ENCODE measurements around the gene RALGAPB.
"Not testable (repeated sequence)": the region's sequence is repeated elsewhere in the genome, so short reads cannot be mapped to it uniquely, and the experiment has no call there.

The RALGAPB gene

GRCh38 chr20:38497246-38497935 is 24.7 kb downstream of the RALGAPB start:
- no peaks in the 10 kb centered on the region for H3K4me1 Mint-ChIP-seq (ENCODE audit: low read depth)
- H3K27me3 Mint-ChIP-seq: no peaks in the 10 kb centered on the region
- H3K36me3 Mint-ChIP-seq (ENCODE audit: low read depth): peaks cover 93% of the 10 kb centered on the region
- no peak for DNase-seq
- no peak overlapping the region for H3K27ac Mint-ChIP-seq
- H3K9me3 Mint-ChIP-seq: no peaks in the 10 kb centered on the region
- H3K4me3 Mint-ChIP-seq: no peak overlapping the region

DNA sequence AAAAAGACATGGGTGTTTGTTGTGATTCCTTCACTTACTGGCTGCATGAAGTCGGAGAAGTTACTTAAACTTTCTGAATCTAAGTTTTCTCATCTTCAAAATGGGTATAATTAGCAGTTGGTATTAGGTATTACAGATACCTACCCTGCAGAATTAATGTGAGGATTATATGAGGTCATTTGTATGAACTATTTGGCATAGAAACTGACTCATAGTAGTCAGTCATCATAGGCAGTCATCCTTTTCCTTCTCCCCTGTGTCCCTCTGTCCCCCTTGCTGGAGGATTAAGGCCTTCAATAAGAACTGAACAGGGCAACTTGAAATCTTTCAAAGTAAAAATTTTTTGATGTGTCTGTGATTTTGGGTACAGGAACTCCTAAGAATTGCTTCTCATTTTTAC is 26.3 kb downstream of the RALGAPB start:
- no peaks in the 10 kb centered on the region for H3K4me1 Mint-ChIP-seq (ENCODE audit: low read depth)
- H3K4me3 Mint-ChIP-seq: no peak overlapping the region
- no peak for DNase-seq
- H3K36me3 Mint-ChIP-seq (ENCODE audit: low read depth): peaks cover 93% of the 10 kb centered on the region
- H3K27me3 Mint-ChIP-seq: no peaks in the 10 kb centered on the region
- no peak overlapping the region for H3K27ac Mint-ChIP-seq
- H3K9me3 Mint-ChIP-seq: no peaks in the 10 kb centered on the region

- peaks cover 93% of the 10 kb centered on the region for H3K36me3 Mint-ChIP-seq (ENCODE audit: low read depth)
- no peaks in the 10 kb centered on the region for H3K4me1 Mint-ChIP-seq (ENCODE audit: low read depth)
Measured at GRCh38 chr20:38499366-38499765, 26.7 kb downstream of the RALGAPB start.

DNA sequence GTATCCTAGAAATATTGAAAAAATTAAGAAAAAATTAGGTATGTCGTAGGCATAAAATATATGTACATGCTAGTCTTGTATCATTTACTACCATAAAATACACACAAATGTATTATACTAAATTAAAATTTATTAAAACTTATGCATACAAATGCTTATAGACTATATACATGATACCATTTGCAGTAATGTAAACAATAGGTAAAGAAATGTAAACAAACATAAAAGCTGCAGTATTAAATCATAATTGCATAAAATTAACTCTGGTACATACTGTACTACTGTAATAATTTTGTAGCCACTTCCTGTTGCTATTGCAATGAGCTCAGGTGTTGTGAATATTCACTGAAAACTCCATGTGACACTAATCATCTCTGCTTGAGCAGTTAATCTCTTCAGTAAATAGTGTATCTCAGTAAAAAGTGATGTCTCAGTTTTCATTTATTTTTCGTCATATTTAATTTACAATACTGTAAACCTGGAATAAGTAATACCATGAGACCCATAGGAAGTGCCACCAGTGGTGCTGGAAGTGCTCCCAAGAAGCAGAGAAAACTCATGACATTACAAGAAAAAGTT is 29.3 kb downstream of the RALGAPB start:
- H3K4me1 Mint-ChIP-seq (ENCODE audit: low read depth): no peaks in the 10 kb centered on the region
- DNase-seq: no peak
- H3K27ac Mint-ChIP-seq: no peak overlapping the region
- no peak overlapping the region for H3K4me3 Mint-ChIP-seq
- peaks cover 7% of the 10 kb centered on the region for H3K9me3 Mint-ChIP-seq
- no peaks in the 10 kb centered on the region for H3K27me3 Mint-ChIP-seq
- peaks cover 83% of the 10 kb centered on the region for H3K36me3 Mint-ChIP-seq (ENCODE audit: low read depth)

More at GRCh38 chr20:38499366-38499765, 26.7 kb downstream of the RALGAPB start:
- peaks cover 2% of the 10 kb centered on the region for H3K9me3 Mint-ChIP-seq
- no peak overlapping the region for H3K4me3 Mint-ChIP-seq
- DNase-seq: no peak
- no peaks in the 10 kb centered on the region for H3K27me3 Mint-ChIP-seq
- H3K27ac Mint-ChIP-seq: no peak overlapping the region

GRCh38 chr20:38504368-38505090 is 31.9 kb downstream of the RALGAPB start:
- H3K36me3 Mint-ChIP-seq (ENCODE audit: low read depth): peaks cover 72% of the 10 kb centered on the region
- DNase-seq: no peak
- H3K4me3 Mint-ChIP-seq: no peak overlapping the region
- H3K27ac Mint-ChIP-seq: no peak overlapping the region
- H3K9me3 Mint-ChIP-seq: peaks cover 7% of the 10 kb centered on the region
- no peaks in the 10 kb centered on the region for H3K27me3 Mint-ChIP-seq
- no peaks in the 10 kb centered on the region for H3K4me1 Mint-ChIP-seq (ENCODE audit: low read depth)

DNA sequence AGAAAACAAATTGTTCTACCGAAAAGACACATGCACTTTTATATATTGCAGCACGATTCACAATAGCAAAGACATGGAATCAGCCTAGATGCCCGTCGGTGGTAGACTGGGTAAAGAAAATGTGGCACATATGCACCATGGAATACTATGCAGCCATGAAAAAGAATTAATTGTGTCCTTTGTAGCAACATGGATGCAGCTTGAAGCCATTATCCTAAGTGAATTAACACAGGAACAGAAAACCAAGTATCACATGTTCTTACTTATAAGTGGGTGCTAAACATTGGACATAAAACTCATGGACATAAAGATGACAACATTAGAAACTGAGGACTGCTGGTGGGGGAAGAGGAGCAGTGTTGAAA is 32.4 kb downstream of the RALGAPB start:
- Mint-ChIP-seq H3K27ac (no peak overlapping the region), H3K9me3 (peaks cover 7% of the 10 kb centered on the region), H3K4me3 (no peak overlapping the region), H3K36me3 (ENCODE audit: low read depth) (peaks cover 73% of the 10 kb centered on the region), H3K4me1 (ENCODE audit: low read depth) (no peaks in the 10 kb centered on the region), H3K27me3 (no peaks in the 10 kb centered on the region)
- no peak for DNase-seq

- DNase-seq; H3K4me3 Mint-ChIP-seq; H3K27ac Mint-ChIP-seq; H3K9me3 Mint-ChIP-seq; H3K27me3 Mint-ChIP-seq; H3K4me1 Mint-ChIP-seq (ENCODE audit: low read depth): not testable (repeated sequence)
- peaks cover 62% of the 10 kb centered on the region for H3K36me3 Mint-ChIP-seq (ENCODE audit: low read depth)
Measured at GRCh38 chr20:38511726-38512125, 39.1 kb downstream of the RALGAPB start.

DNA sequence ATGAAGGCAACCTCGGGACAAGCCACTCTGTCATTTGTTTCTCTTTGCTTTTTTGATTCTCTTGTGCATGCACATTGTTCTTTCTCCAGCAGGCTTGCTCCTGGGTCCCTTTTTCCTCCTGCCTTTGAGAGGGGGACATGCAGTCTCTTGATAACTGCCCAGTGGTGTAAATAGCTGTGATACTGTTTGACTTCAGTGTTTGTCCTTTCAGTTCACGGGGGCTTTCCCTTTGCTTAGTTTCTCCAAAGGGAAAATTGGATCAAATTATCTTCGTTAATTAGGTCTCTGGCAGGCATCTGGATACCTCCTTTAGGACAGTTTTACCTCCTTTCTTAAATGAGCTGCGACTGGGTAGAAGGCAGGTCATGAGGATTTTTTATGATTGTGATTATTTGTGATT is 41.5 kb downstream of the RALGAPB start:
- H3K27me3 Mint-ChIP-seq: no peaks in the 10 kb centered on the region
- H3K9me3 Mint-ChIP-seq: no peaks in the 10 kb centered on the region
- H3K4me3 Mint-ChIP-seq: no peak overlapping the region
- no peak overlapping the region for H3K27ac Mint-ChIP-seq
- H3K4me1 Mint-ChIP-seq (ENCODE audit: low read depth): no peaks in the 10 kb centered on the region
- DNase-seq: no peak
- H3K36me3 Mint-ChIP-seq (ENCODE audit: low read depth): peaks cover 74% of the 10 kb centered on the region

DNA sequence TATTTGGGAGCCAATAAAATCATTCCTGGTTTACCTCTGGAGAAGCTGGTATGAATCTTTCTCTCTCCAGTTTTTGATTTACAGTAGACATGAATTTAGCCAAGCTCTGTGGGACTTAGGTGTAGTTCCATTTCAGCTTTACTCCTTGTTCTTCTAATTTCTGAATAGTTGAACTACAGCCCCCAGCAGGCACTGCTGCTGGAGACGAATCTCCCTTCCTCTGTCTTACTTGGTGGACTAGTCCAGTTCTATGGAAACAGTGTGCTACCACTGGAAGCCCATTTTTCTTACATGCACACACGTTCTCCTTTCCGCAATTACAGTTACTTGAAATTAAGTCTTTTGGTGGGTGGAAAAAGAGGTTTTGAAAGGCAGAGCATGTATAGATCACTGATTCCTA is 42.3 kb downstream of the RALGAPB start:
- peaks cover 73% of the 10 kb centered on the region for H3K36me3 Mint-ChIP-seq (ENCODE audit: low read depth)
- peak overlapping the region; percentile 1 for H3K27ac Mint-ChIP-seq
- no peak for DNase-seq

DNA sequence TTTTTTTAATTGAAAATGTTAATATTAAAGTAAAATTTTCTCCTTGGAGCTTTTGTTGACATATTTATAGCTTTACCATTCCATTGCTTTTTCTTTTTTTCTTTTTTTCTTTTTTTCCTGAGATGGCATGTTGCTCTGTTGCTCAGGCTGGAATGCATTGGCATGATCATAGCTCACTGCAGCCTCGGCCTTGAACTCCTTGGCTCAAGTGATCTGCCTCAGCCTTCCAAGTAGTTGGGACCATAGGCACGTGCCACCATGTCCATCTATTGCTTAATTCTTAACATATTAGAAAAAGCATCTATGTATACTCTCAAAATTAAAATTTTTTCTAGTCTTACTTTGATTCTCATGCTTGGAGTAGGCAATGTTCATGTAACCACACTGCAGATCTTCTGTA is 43.0 kb downstream of the RALGAPB start:
- H3K27ac Mint-ChIP-seq: no peak overlapping the region
- no peak overlapping the region for H3K4me3 Mint-ChIP-seq

More for the DNA sequence above, 42.3 kb downstream of the RALGAPB start:
- H3K9me3 Mint-ChIP-seq: no peaks in the 10 kb centered on the region
- no peaks in the 10 kb centered on the region for H3K4me1 Mint-ChIP-seq (ENCODE audit: low read depth)
- no peak overlapping the region for H3K4me3 Mint-ChIP-seq
- no peaks in the 10 kb centered on the region for H3K27me3 Mint-ChIP-seq

GRCh38 chr20:38519426-38519825 is 46.8 kb downstream of the RALGAPB start:
- H3K36me3 Mint-ChIP-seq (ENCODE audit: low read depth): peaks cover 80% of the 10 kb centered on the region
- H3K27ac Mint-ChIP-seq: no peak overlapping the region
- no peaks in the 10 kb centered on the region for H3K27me3 Mint-ChIP-seq
- peaks cover 1% of the 10 kb centered on the region for H3K4me1 Mint-ChIP-seq (ENCODE audit: low read depth)
- DNase-seq: no peak
- no peaks in the 10 kb centered on the region for H3K9me3 Mint-ChIP-seq
- H3K4me3 Mint-ChIP-seq: no peak overlapping the region

More for the DNA sequence above, 43.0 kb downstream of the RALGAPB start:
- no peak for DNase-seq
- Mint-ChIP-seq H3K4me1 (ENCODE audit: low read depth) (no peaks in the 10 kb centered on the region), H3K36me3 (ENCODE audit: low read depth) (peaks cover 71% of the 10 kb centered on the region), H3K27me3 (no peaks in the 10 kb centered on the region), H3K9me3 (no peaks in the 10 kb centered on the region)

DNA sequence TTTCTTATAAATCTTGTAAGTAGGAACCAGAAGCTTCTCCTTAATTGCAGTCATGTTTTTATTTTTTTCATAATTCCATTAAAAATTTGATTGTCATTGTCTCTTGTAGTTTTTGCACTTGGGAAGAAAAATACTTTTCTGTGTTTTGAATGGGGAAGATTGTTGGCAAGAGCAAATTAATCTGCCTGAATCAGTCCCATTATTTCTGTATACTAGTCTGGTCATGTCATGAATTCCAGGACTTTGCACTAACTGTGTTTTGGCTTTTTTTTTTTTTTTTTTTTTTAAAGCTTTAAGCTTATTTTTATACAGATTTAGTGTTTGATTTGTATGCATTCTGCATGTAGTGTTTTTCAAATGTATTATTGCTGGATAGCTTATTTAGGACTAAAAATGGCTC is 47.6 kb downstream of the RALGAPB start:
- H3K27ac Mint-ChIP-seq: no peak overlapping the region
- peaks cover 1% of the 10 kb centered on the region for H3K4me1 Mint-ChIP-seq (ENCODE audit: low read depth)
- DNase-seq: no peak
- H3K9me3 Mint-ChIP-seq: no peaks in the 10 kb centered on the region
- peaks cover 80% of the 10 kb centered on the region for H3K36me3 Mint-ChIP-seq (ENCODE audit: low read depth)
- H3K27me3 Mint-ChIP-seq: no peaks in the 10 kb centered on the region
- H3K4me3 Mint-ChIP-seq: no peak overlapping the region

DNA sequence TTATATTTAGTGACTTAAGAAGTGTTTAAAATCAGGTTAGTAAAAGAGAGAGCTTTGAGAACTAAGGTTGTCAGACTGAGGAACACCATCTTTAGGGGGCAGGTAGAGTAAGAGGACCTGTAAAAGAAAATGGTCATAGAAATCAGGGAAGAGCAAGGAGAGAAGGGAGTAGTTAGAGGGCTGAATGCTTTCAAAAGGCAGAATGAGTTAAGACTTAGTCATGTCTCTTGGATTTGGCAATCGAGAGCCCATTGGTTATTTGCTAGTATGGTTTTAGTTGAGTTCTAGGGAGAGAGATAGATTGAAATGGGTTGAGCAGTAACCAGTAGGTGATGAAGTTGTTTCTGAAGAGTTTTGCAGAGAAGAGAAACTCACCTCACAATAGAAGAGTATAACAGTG is 51.1 kb downstream of the RALGAPB start:
- DNase-seq: no peak
- Mint-ChIP-seq H3K27ac (peak overlapping the region; percentile 1), H3K36me3 (ENCODE audit: low read depth) (peaks cover 79% of the 10 kb centered on the region), H3K27me3 (no peaks in the 10 kb centered on the region), H3K4me3 (no peak overlapping the region), H3K4me1 (ENCODE audit: low read depth) (peaks cover 1% of the 10 kb centered on the region), H3K9me3 (no peaks in the 10 kb centered on the region)

- H3K4me3 Mint-ChIP-seq: no peak overlapping the region
- H3K4me1 Mint-ChIP-seq (ENCODE audit: low read depth): peaks cover 1% of the 10 kb centered on the region
- H3K27me3 Mint-ChIP-seq: no peaks in the 10 kb centered on the region
- DNase-seq: no peak
- no peaks in the 10 kb centered on the region for H3K9me3 Mint-ChIP-seq
- H3K27ac Mint-ChIP-seq: no peak overlapping the region
- peaks cover 79% of the 10 kb centered on the region for H3K36me3 Mint-ChIP-seq (ENCODE audit: low read depth)
Measured at GRCh38 chr20:38528167-38528566, 55.5 kb downstream of the RALGAPB start.

- no peaks in the 10 kb centered on the region for H3K9me3 Mint-ChIP-seq
- no peak for DNase-seq
Measured at GRCh38 chr20:38531021-38531420, 58.4 kb downstream of the RALGAPB start.

More at GRCh38 chr20:38531021-38531420, 58.4 kb downstream of the RALGAPB start:
- Mint-ChIP-seq H3K27me3 (no peaks in the 10 kb centered on the region), H3K36me3 (ENCODE audit: low read depth) (peaks cover 84% of the 10 kb centered on the region), H3K27ac (no peak overlapping the region), H3K4me3 (no peak overlapping the region), H3K4me1 (ENCODE audit: low read depth) (peaks cover 2% of the 10 kb centered on the region)
